ENCODE results near the gene EXOC6B.

Gene EXOC6B

GRCh38 chr2:72825257-72826155 lies at the start of gene EXOC6B:
TSS of gene EXOC6B (minus strand) at chr2:72826033.
- DNase-seq = peak; percentile 82 to 97 (median 95)

- DNase-seq = no peak
Observed at GRCh38 chr2:72871880-72872279, 46.0 kb upstream of the EXOC6B start.

- peak in 1 of 3 experiments; percentile 27 for DNase-seq
Observed at GRCh38 chr2:72871060-72871459, 45.2 kb upstream of the EXOC6B start.

GRCh38 chr2:72864500-72864899 lies 38.7 kb upstream of the EXOC6B start:
- no peak for DNase-seq

GRCh38 chr2:72863046-72863445 lies 37.2 kb upstream of the EXOC6B start:
- no peak for DNase-seq

- DNase-seq = peak; percentile 84 to 98 (median 92)
Observed at GRCh38 chr2:72862239-72862988, 36.6 kb upstream of the EXOC6B start.

GRCh38 chr2:72859831-72860262 lies 34.0 kb upstream of the EXOC6B start:
- peak; percentile 57 to 91 (median 65) for DNase-seq

GRCh38 chr2:72851333-72851732 lies 25.5 kb upstream of the EXOC6B start:
- no peak for DNase-seq

- DNase-seq = no peak
Observed at GRCh38 chr2:72849138-72849462, 23.3 kb upstream of the EXOC6B start.

- no peak for DNase-seq
Observed at GRCh38 chr2:72848436-72849137, 22.8 kb upstream of the EXOC6B start.

- DNase-seq = no peak
Observed at GRCh38 chr2:72847534-72848315, 21.9 kb upstream of the EXOC6B start.

- peak in 1 of 3 experiments; percentile 46 for DNase-seq
Observed at GRCh38 chr2:72846171-72847095, 20.6 kb upstream of the EXOC6B start.

- no peak for DNase-seq
Observed at GRCh38 chr2:72843301-72843700, 17.5 kb upstream of the EXOC6B start.

- peak in 2 of 3 experiments; percentile 45 to 75 for DNase-seq
Observed at GRCh38 chr2:72841462-72842125, 15.8 kb upstream of the EXOC6B start.

- no peak for DNase-seq
Observed at GRCh38 chr2:72840066-72840465, 14.2 kb upstream of the EXOC6B start.

- no peak for DNase-seq
Observed at GRCh38 chr2:72837171-72837570, 11.3 kb upstream of the EXOC6B start.

- DNase-seq = no peak
Observed at GRCh38 chr2:72835403-72835802, 9.6 kb upstream of the EXOC6B start.

GRCh38 chr2:72834596-72834995 lies 8.8 kb upstream of the EXOC6B start:
- no peak for DNase-seq

GRCh38 chr2:72833084-72833714 lies 7.4 kb upstream of the EXOC6B start:
- DNase-seq = peak in 1 of 3 experiments; percentile 14

- DNase-seq = no peak
Observed at GRCh38 chr2:72830273-72830672, 4.4 kb upstream of the EXOC6B start.

All from NCI-H1417 (cell line).